RWPE1 (cell line): ENCODE results near the gene CCNI2.

Experiments
- CTCF ChIA-PET: fragments of 350-600 bp; sonication (Branson Sonifier 250); formaldehyde crosslinking; extraction: SDS; loops from one replicate; lab custom pipeline; 2021; lab: Yijun Ruan, JAX
- POLR2A ChIA-PET: fragments of 400-600 bp; formaldehyde crosslinking; extraction: SDS; loops from one replicate; lab custom pipeline; 2020; ENCODE audit warnings: antibody characterized with exemption; ENCODE audit not compliant: low non-redundant PET; lab: Yijun Ruan, JAX
- DNase-seq: peaks from one replicate; pipeline ENCODE4 v3.0.0; 2012; ENCODE audit warnings: low spot score
- H3K27ac ChIP-seq: fragments of 450-650 bp; 2 replicates; pipeline ENCODE4 v1.5.1; 2017
- CTCF ChIP-seq: fragments of 450-650 bp; conservative IDR thresholded peaks from 2 replicates; pipeline ENCODE4 v1.5.1; 2017; ENCODE audit warnings: low read depth, mild to moderate bottlenecking

Gene CCNI2

GRCh38 chr5:132776131-132776937 lies 29.1 kb downstream of the CCNI2 start:
- TF ChIP-seq CTCF = no peak
- ChIA-PET CTCF (interaction anchor here (1.1 kb wide), 1 partner anchor 44 kb away, joined by 3 read pairs; no protein-coding TSS in a partner anchor), POLR2A (interaction anchor here (0.5 to 1.1 kb wide), 5 partner anchors 39 to 206 kb away, joined by 3 to 9 read pairs (median 4); partner anchors contain the start of gene KIF3A)
- peak overlapping the region; percentile 71 for H3K27ac ChIP-seq
- DNase-seq = peak; percentile 59

- POLR2A ChIA-PET = interaction anchor here (0.6 kb wide), 1 partner anchor 42 kb away, joined by 3 read pairs; no protein-coding TSS in a partner anchor
- CTCF ChIA-PET = interaction anchor here (1.1 kb wide), 1 partner anchor 43 kb away, joined by 3 read pairs; no protein-coding TSS in a partner anchor
- TF ChIP-seq CTCF = no peak
- no peak for DNase-seq
- H3K27ac ChIP-seq = peak overlapping the region; percentile 71
Measured at GRCh38 chr5:132776938-132777208, 29.6 kb downstream of the CCNI2 start.

GRCh38 chr5:132777209-132778069 lies 30.2 kb downstream of the CCNI2 start, which contains the start of gene SEPTIN8:
Gene SEPTIN8, minus strand, starts transcription at chr5:132777239. Its CDS starts 102 bp downstream, at chr5:132777137.
- POLR2A ChIA-PET = interaction anchor here (0.6 to 0.8 kb wide), 2 partner anchors 15 to 42 kb away, joined by 3 read pairs; no protein-coding TSS in a partner anchor
- CTCF ChIA-PET = interaction anchor here (0.7 to 1.1 kb wide), 5 partner anchors 9 to 366 kb away, joined by 3 to 8 read pairs (median 5); partner anchors contain the start of gene SHROOM1
- peak; percentile 86 for DNase-seq
- peak within 1 kb of the TSS; percentile 71 for H3K27ac ChIP-seq
- TF ChIP-seq CTCF = no peak

GRCh38 chr5:132778129-132778528 lies 30.9 kb downstream of the CCNI2 start:
- no peak for TF ChIP-seq CTCF
- ChIA-PET POLR2A (interaction anchor here (0.8 kb wide), 1 partner anchor 16 kb away, joined by 3 read pairs; no protein-coding TSS in a partner anchor), CTCF (interaction anchor here (0.6 to 1.1 kb wide), 5 partner anchors 8 to 367 kb away, joined by 3 to 8 read pairs (median 5); no protein-coding TSS in a partner anchor)
- no peak overlapping the region for H3K27ac ChIP-seq
- DNase-seq = no peak

GRCh38 chr5:132778856-132779255 lies 31.6 kb downstream of the CCNI2 start:
- CTCF ChIA-PET = interaction anchor here (0.5 to 1.1 kb wide), 4 partner anchors 8 to 415 kb away, joined by 3 to 5 read pairs (median 3); no protein-coding TSS in a partner anchor
- POLR2A ChIA-PET = no interaction called here
- DNase-seq = no peak
- no peak for TF ChIP-seq CTCF
- H3K27ac ChIP-seq = no peak overlapping the region

- no peak for TF ChIP-seq CTCF
- DNase-seq = no peak
- ChIA-PET POLR2A (no interaction called here), CTCF (no interaction called here)
- H3K27ac ChIP-seq = no peak overlapping the region
Measured at GRCh38 chr5:132779961-132780360, 32.7 kb downstream of the CCNI2 start.
